ENCODE data around the gene PDE4B.
"Not testable (repeated sequence)": the region's sequence is repeated elsewhere in the genome, so short reads cannot be mapped to it uniquely, and the experiment has no call there.

PDE4B gene

DNA sequence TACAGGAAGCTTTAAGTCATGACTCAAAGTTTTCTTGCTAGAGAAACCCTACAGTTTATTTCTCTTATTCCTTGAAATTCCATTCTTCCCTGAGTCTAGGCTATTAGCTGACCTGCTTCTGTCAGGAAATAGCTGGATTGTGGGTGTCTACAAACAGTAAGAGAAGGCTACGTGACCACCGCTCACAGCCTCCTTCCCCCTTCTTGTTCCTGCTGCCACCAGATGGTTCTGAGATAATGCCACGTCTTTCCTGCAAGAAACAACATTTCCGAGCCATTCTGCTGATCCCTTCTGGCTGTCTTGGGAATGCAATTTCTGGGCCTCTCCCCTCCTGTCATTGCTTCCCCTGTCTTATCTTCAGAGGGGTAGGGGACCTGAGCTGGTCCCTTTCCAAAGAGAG lies 612.4 kb downstream of the PDE4B start:
- no peak for DNase-seq (ENCODE audit: low spot score)
- TF ChIP-seq CTCF (IDR thresholded peaks at IDR 0.05; ENCODE audit: extremely low read depth, missing control alignments): no peak

GRCh38 chr1:66411449-66411848 lies 618.8 kb downstream of the PDE4B start:
- DNase-seq (ENCODE audit: low spot score): not testable (repeated sequence)

GRCh38 chr1:66412704-66413103 lies 620.0 kb downstream of the PDE4B start:
- DNase-seq (ENCODE audit: low spot score): no peak
- no peak for TF ChIP-seq CTCF (IDR thresholded peaks at IDR 0.05; ENCODE audit: extremely low read depth, missing control alignments)

DNA sequence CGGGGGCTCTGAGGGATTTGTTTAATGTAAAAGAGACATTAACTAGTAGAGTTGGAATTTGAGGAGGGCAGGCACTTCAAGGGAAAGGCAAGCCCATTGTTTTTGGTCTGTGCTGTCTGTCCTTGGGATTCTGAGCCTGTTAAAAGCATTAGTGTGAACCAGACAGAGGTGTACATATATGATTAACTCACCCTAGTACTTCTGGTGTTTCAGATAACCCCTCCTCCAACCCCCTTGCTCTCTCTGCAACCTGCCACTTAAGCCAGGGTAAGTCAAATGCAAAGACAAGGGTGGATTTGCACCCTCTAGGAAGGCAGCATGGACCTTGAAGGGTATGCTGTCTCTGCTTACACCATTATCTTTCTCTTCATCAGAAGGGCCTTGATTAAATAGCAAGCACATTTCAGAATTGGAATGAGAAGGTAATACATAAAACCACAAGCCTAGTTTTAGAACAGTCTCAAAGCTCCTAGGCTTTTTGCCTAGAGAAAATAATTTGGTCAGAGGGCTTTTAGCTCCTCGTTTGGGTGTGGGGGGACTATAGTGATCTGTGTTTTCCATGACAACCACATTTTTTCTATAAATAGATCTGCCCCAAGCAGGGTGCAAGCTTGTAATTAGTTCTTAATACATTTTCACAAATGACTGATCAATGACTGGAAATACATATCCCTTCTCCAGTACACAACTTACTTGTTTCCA lies 620.6 kb downstream of the PDE4B start:
- no peak for DNase-seq (ENCODE audit: low spot score)
- TF ChIP-seq CTCF (IDR thresholded peaks at IDR 0.05; ENCODE audit: extremely low read depth, missing control alignments): no peak

- TF ChIP-seq CTCF (IDR thresholded peaks at IDR 0.05; ENCODE audit: extremely low read depth, missing control alignments): no peak
Observed at GRCh38 chr1:66413838-66414175, 621.1 kb downstream of the PDE4B start.

GRCh38 chr1:66415281-66415680 lies 622.6 kb downstream of the PDE4B start:
- no peak for DNase-seq (ENCODE audit: low spot score)
- no peak for TF ChIP-seq CTCF (IDR thresholded peaks at IDR 0.05; ENCODE audit: extremely low read depth, missing control alignments)

More at GRCh38 chr1:66413838-66414175, 621.1 kb downstream of the PDE4B start:
- DNase-seq (ENCODE audit: low spot score): no peak

GRCh38 chr1:66415866-66416265 lies 623.2 kb downstream of the PDE4B start:
- no peak for DNase-seq (ENCODE audit: low spot score)
- no peak for TF ChIP-seq CTCF (IDR thresholded peaks at IDR 0.05; ENCODE audit: extremely low read depth, missing control alignments)

DNA sequence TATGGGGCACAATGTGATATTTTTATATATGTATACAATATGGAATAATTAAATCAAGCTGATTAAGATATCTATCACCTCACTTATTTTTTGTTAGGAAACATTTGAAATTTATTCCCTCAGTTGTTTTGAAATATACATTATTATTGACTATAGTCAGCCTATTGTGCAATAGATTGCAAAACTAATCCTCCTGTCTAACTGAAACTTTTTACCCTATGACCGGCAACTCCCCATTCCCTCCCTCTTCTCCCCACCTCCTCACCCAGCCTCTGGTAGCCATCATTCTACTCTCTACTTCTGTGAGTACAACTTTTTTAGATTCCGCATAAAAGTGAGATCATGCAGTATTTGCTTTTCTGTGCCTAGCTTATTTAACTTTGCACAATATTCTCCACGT lies 623.6 kb downstream of the PDE4B start:
- no peak for DNase-seq (ENCODE audit: low spot score)

More for the DNA sequence above, 623.6 kb downstream of the PDE4B start:
- TF ChIP-seq CTCF (IDR thresholded peaks at IDR 0.05; ENCODE audit: extremely low read depth, missing control alignments): no peak

All from GM20000 (cell line).